ENCODE data around the gene FAM43A.
A peak's percentile ranks its signal among the peaks of the same experiment; 100 is the strongest.

Gene FAM43A

GRCh38 chr3:194676471-194676870 is 9.2 kb upstream of the FAM43A start:
- DNase-seq (ENCODE audit: low spot score): no peak

GRCh38 chr3:194680888-194681615 is 4.6 kb upstream of the FAM43A start:
- DNase-seq (ENCODE audit: low spot score): no peak

GRCh38 chr3:194682189-194682693 is 3.4 kb upstream of the FAM43A start:
- DNase-seq (ENCODE audit: low spot score): no peak

- peak; percentile 75 for DNase-seq (ENCODE audit: low spot score)
These were observed 2.9 kb upstream of the FAM43A start for GRCh38 chr3:194682694-194683310.

GRCh38 chr3:194683380-194683779 is 2.3 kb upstream of the FAM43A start:
- DNase-seq (ENCODE audit: low spot score): no peak

- DNase-seq (ENCODE audit: low spot score): no peak
These were observed 492 bp upstream of the FAM43A start for GRCh38 chr3:194685065-194685717.

GRCh38 chr3:194686414-194686815 is 732 bp downstream of the FAM43A start:
- no peak for DNase-seq (ENCODE audit: low spot score)

GRCh38 chr3:194686816-194687637 is 1.3 kb downstream of the FAM43A start:
- DNase-seq (ENCODE audit: low spot score): no peak

GRCh38 chr3:194687638-194688199 is 2.0 kb downstream of the FAM43A start:
- DNase-seq (ENCODE audit: low spot score): peak; percentile 69

- DNase-seq (ENCODE audit: low spot score): peak; percentile 21
These were observed 2.6 kb downstream of the FAM43A start for GRCh38 chr3:194688200-194688740.

- no peak for DNase-seq (ENCODE audit: low spot score)
These were observed 3.3 kb downstream of the FAM43A start for GRCh38 chr3:194688946-194689345.

GRCh38 chr3:194689493-194689944 is 3.8 kb downstream of the FAM43A start:
- no peak for DNase-seq (ENCODE audit: low spot score)

GRCh38 chr3:194690501-194691372 is 5.1 kb downstream of the FAM43A start:
- no peak for DNase-seq (ENCODE audit: low spot score)

- no peak for DNase-seq (ENCODE audit: low spot score)
These were observed 6.0 kb downstream of the FAM43A start for GRCh38 chr3:194691481-194692283.

- no peak for DNase-seq (ENCODE audit: low spot score)
These were observed 11.0 kb downstream of the FAM43A start for GRCh38 chr3:194696702-194697101.

GRCh38 chr3:194702545-194702944 is 16.9 kb downstream of the FAM43A start:
- DNase-seq (ENCODE audit: low spot score): no peak

- no peak for DNase-seq (ENCODE audit: low spot score)
These were observed 19.5 kb downstream of the FAM43A start for GRCh38 chr3:194705227-194705626.

GRCh38 chr3:194705761-194706160 is 20.1 kb downstream of the FAM43A start:
- no peak for DNase-seq (ENCODE audit: low spot score)

- DNase-seq (ENCODE audit: low spot score): no peak
These were observed 21.5 kb downstream of the FAM43A start for GRCh38 chr3:194707147-194707540.

GRCh38 chr3:194711286-194711685 is 25.6 kb downstream of the FAM43A start:
- DNase-seq (ENCODE audit: low spot score): no peak
